Thoracic aorta (tissue), 2 donors: ENCODE data around the gene CARD6. TPM values are rescaled to one million over a fixed set of nuclear protein-coding genes. Genes with fewer than 3 reads are reported as not detected.

Experiments used
- ATAC-seq: fragments of 150-250 bp; one replicate; pipeline ENCODE4 v1.8.0; 2017; ENCODE audit warnings: low read depth; ENCODE audit not compliant: insufficient number of reproducible peaks, low FRiP score
- DNase-seq: peaks from one replicate; pipeline ENCODE4 v3.0.0-alpha.2; 2020; ENCODE audit warnings: low spot score
- H3K27ac ChIP-seq, 2 donors: fragments of 200-600 bp; sonication (generic); 1 replicate in 1 of 2; 2 replicates in 1 of 2; pipeline ENCODE4 v1.5.1; 2016; ENCODE audit warnings: mild to moderate bottlenecking in 2 of 2, moderate library complexity in 2 of 2
- H3K27me3 ChIP-seq: fragments of 200-600 bp; sonication (generic); replicated peaks from 2 replicates; pipeline ENCODE4 v1.6.0; 2016; ENCODE audit warnings: mild to moderate bottlenecking; ENCODE audit not compliant: insufficient read depth
- H3K36me3 ChIP-seq: fragments of 200-600 bp; sonication (generic); one replicate; pipeline ENCODE4 v1.5.1; 2016
- H3K4me1 ChIP-seq, 2 donors: fragments of 200-600 bp; sonication (generic); 1 replicate in 1 of 2; 2 replicates in 1 of 2; pipeline versions ENCODE4 v1.5.1 to v1.6.0; 2016; ENCODE audit warnings: low read depth in 2 of 2, mild to moderate bottlenecking in 1 of 2; ENCODE audit not compliant: control insufficient read depth in 1 of 2
- H3K4me3 ChIP-seq: fragments of 200-600 bp; sonication (generic); 2 replicates; pipeline ENCODE4 v1.5.1; 2016; ENCODE audit warnings: mild to moderate bottlenecking
- H3K9me3 ChIP-seq: fragments of 200-600 bp; sonication (generic); 2 replicates; pipeline ENCODE4 v1.5.1; 2016
- total RNA-seq, 2 donors: library from RNA; depleted of rRNA; stranded (reverse); fragments of >200 nt; gene quantifications; one replicate each; pipeline versions ENCODE4 v1.1.0 to v1.2.3, GENCODE V29; 2016
- TF ChIP-seq, protein P1 (sequence below): fragments of 200-600 bp; sonication (generic); IDR thresholded peaks from one replicate; pipeline ENCODE4 v1.5.1; 2019; ENCODE audit warnings: antibody characterized with exemption

Gene CARD6
- total RNA-seq, 2 donors from 2014 or later: 13.5 to 21.6 TPM

DNA sequence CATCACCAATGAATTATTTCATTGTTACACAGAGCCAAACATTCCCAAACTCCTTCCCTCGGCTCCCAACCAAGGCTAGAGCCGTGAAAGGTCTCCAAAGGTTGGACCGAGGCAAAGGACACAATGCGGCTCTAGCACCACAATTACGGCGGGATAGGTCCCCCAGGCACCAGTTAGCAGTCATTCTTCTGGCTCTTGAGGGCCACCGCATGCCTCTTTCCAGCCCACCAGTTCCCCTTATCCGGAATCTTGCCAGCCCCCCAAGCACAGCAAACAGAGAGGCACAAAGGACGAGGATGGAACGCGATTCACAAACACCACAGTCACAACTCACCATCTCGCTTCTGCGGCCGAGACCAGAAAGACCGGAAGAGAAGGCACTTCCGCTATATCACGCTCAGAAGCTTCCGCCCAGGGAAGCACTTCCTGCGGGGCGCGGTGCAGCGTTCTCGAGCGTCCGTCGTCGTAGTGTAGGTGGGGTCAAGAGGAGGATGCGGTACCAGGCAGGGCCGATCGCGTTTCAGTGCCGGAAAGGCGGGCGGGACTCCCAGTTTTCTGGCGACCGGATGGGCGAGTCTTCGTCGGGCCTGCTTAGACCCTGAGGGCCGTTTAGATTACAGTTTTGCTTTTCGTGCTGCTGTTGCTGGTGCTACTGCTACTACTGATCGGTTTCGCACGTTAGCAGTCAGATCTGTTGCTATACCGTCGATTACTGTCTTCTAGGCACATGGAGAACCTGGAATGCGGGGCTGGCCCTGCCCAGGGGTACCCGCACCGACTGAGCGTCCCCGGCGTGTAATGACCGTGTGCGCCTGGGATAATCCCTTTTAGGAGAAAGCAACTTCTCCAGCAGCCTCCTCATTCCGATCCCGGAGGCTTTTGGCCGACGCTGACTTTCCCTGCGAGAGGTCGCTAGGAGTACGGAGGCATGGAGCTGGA is 6.0 kb upstream of the CARD6 start, which contains the start of gene RPL37:
Gene RPL37 (minus strand): TSS at position 374 of the 939 bp plus-strand sequence. CDS start 37 bp downstream, at position 337.
- no peaks in the 10 kb centered on the region for H3K27me3 ChIP-seq
- H3K36me3 ChIP-seq: peaks cover 30% of the 10 kb centered on the region
- TF ChIP-seq, protein P1, sequence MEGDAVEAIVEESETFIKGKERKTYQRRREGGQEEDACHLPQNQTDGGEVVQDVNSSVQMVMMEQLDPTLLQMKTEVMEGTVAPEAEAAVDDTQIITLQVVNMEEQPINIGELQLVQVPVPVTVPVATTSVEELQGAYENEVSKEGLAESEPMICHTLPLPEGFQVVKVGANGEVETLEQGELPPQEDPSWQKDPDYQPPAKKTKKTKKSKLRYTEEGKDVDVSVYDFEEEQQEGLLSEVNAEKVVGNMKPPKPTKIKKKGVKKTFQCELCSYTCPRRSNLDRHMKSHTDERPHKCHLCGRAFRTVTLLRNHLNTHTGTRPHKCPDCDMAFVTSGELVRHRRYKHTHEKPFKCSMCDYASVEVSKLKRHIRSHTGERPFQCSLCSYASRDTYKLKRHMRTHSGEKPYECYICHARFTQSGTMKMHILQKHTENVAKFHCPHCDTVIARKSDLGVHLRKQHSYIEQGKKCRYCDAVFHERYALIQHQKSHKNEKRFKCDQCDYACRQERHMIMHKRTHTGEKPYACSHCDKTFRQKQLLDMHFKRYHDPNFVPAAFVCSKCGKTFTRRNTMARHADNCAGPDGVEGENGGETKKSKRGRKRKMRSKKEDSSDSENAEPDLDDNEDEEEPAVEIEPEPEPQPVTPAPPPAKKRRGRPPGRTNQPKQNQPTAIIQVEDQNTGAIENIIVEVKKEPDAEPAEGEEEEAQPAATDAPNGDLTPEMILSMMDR: no peak
- DNase-seq: peak; percentile 82
- peak; percentile 96 for ATAC-seq
- H3K9me3 ChIP-seq: no peaks in the 10 kb centered on the region
- H3K4me3 ChIP-seq: peak within 1 kb of the TSS; percentile 89
- H3K27ac ChIP-seq: peak within 1 kb of the TSS; percentile 97 to 99
- peaks cover 6 to 26% of the 10 kb centered on the region in 2 donors for H3K4me1 ChIP-seq

DNA sequence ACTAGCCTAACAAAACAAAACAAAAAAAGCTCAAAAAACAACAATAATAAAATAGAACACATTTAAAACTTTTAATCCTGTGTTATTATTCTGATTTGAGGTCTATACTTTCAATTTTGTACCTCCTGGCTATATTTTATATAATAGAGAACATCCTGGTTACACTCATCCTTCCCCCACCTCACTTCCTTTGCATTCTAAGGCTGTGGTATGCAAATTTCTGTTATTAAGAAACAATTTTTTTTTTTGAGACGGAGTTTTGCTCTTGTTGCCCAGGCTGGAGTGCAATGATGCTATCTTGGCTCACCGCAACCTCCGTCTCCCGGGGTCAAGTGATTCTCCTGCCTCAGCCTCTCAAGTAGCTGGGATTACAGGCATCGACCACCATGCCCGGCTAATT is 3.1 kb upstream of the CARD6 start:
- peaks cover 16 to 40% of the 10 kb centered on the region in 2 donors for H3K4me1 ChIP-seq

DNA sequence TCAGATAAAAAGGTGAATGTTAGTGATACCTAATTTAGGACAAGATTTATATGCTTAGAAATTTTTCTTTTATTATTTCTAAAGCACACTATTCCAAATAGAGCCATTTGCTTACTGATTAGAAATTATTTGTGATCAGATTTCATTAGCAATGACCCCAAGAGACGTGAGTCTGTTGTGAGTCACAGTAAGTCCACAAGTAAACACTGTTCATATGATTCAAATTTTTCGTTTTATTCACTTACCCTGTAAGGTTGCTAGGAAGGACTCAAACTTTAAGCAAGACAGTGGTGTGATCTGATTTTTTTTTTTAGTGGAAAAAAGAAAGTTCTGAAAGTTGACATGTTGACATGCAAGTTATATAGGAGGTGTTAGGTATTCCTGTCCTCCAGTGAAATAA is 1.2 kb downstream of the CARD6 start:
- Histone ChIP-seq H3K4me1 (peaks cover 10 to 21% of the 10 kb centered on the region in 2 donors), H3K4me3 (peak overlapping the region; percentile 78), H3K27ac (no peak overlapping the region), H3K36me3 (no peaks in the 10 kb centered on the region), H3K9me3 (no peaks in the 10 kb centered on the region), H3K27me3 (no peaks in the 10 kb centered on the region)
- no peak for DNase-seq
- no peak for ATAC-seq
- TF ChIP-seq, protein P1: no peak

More for the DNA sequence above, 3.1 kb upstream of the CARD6 start:
- DNase-seq: no peak
- ATAC-seq: no peak
- TF ChIP-seq, protein P1: no peak
- Histone ChIP-seq H3K36me3 (peaks cover 5% of the 10 kb centered on the region), H3K9me3 (no peaks in the 10 kb centered on the region), H3K27ac (no peak overlapping the region), H3K4me3 (no peak overlapping the region), H3K27me3 (no peaks in the 10 kb centered on the region)

DNA sequence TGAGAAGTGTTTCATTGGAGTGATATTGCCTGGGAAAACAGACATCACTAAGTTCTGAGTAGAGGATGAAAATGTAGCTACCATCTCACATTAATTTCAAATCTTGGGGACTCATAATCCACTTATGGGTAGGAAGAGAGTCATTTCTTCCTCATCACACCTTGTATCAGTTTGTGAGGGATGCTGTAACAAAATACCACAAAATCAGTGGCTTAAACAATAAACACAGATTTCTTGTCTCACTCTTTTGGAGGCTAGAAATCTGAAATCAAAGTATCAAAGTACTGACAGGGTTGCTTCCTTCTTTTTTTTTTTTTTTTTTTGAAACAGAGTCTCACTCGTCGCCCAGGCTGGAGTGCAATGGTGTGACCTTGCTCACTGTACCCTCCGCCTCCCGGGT is 3.4 kb downstream of the CARD6 start:
- Histone ChIP-seq H3K27ac (no peak overlapping the region), H3K4me3 (no peak overlapping the region), H3K27me3 (no peaks in the 10 kb centered on the region), H3K9me3 (no peaks in the 10 kb centered on the region), H3K36me3 (no peaks in the 10 kb centered on the region), H3K4me1 (peaks cover 10 to 21% of the 10 kb centered on the region in 2 donors)
- ATAC-seq: no peak
- no peak for DNase-seq
- TF ChIP-seq, protein P1: no peak

DNA sequence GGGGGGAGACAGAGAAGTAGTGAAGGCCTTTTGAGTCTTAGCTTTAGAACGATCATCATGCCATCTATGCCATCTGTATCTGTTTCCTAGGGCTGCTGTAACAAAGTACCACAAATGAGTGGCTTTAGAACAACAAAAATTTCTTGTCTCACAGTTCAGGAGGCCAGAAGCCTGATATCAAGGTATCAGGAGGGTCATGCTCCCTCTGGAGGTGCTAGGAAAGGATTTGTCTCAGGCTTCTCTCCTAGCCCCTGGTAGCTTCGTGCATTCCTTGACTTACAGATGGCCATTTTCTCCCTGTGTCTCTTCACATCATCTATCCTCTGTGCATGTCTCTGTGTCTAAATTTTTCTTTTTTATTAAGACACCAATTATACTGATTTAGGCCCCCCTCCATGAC is 5.2 kb downstream of the CARD6 start:
- TF ChIP-seq, protein P1: no peak

More for the DNA sequence above, 5.2 kb downstream of the CARD6 start:
- Histone ChIP-seq H3K9me3 (no peaks in the 10 kb centered on the region), H3K4me1 (peaks cover 6 to 17% of the 10 kb centered on the region in 2 donors), H3K36me3 (no peaks in the 10 kb centered on the region), H3K27me3 (no peaks in the 10 kb centered on the region), H3K4me3 (no peak overlapping the region), H3K27ac (no peak overlapping the region)
- no peak for ATAC-seq
- DNase-seq: no peak
